GM19467 (cell line): ENCODE data around the gene TMEM127.
"Not testable (repeated sequence)": the region's sequence is repeated elsewhere in the genome, so short reads cannot be mapped to it uniquely, and the experiment has no call there.

ENCODE experiments used
- ATAC-seq: cut with Tn5 transposase; IDR thresholded peaks from one replicate; pipeline ENCODE4 v1.9.1; 2021; ENCODE audit warnings: mild to moderate bottlenecking, moderate library complexity; ENCODE audit not compliant: unreplicated experiment

Gene TMEM127, protein sequence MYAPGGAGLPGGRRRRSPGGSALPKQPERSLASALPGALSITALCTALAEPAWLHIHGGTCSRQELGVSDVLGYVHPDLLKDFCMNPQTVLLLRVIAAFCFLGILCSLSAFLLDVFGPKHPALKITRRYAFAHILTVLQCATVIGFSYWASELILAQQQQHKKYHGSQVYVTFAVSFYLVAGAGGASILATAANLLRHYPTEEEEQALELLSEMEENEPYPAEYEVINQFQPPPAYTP

DNA sequence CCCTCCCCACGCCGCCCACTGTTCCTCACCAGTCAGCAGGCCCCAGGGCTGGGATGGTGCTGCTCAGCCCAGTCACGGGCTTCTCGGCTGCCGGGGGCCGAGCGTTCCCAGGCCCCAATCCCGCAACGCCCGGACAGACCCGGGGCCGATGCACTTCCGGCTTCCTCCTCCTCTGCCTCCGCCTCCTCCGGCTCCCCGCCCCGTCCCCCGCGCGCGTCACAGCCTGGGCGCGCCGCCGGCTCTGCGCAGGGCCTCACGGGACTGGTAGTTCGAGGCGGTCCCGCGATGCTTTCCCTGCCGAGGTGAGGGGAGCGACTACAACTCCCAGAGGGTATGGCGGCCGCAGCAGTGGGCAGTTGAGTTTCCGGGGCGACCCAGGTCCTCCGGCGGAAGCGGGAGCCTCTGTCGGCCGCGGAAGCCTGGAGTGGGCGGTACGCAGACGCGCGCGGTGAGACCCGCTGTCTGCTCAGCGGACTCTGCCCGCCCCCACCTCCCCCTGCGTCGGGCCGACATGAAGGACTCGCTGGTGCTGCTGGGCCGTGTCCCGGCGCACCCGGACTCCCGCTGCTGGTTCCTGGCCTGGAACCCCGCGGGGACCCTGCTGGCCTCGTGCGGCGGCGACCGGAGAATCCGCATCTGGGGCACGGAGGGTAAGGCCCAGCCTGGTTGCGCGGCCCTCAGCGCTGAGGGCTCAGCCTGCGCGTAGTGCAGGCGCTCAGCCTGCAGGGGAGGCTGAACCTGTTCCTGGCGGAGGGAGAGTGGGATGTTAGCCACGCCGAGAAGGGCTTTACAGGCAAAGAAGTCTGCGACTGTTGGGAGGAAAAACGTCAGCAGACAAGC lies at the start of gene TMEM127, which contains the start of gene CIAO1:
Gene TMEM127, minus strand, starts transcription at position 158 of the 840 bp plus-strand sequence. CDS start 616 bp downstream, outside the sequence.
Gene CIAO1, plus strand, starts transcription at position 386 of the 840 bp plus-strand sequence. Its CDS starts 126 bp downstream, at position 512.
- ATAC-seq = peak; percentile 90

DNA sequence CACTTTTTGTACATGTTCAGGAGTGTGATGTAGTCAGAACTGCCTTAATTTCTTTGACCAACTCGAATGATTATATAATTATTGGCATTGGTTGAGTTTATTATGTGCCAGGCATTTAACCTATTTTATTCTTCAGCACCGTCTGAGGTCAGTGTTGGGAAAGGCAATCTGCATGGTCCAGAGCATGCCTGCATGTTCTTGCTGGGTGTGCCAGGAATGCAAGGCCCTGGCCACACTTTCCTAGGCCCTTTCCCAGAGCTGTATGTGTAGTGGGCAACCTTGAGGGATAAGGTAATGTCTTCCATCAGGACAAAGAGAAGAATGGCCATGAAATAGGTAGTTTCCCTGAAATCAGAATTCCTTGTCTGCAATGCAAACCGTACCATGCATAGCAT lies 49.2 kb upstream of the TMEM127 start:
- no peak for ATAC-seq

DNA sequence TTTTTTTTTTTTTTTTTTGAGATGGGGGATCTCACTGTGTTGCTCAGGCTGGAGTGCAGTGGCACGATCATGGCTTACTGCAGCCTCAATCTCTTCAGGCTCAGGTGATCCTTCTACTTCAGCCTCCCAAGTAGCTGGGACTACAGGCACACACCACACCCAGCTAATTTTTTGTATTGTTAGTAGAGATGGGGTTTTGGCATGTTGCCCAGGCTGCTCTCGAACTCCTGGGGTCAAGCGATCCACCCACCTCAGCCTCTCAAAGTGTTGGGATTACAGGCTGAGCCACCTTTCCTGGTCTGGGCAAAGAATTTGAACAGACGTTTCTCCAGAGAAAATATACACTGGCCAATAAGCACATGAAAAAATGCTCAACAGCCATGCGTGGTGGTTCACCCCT lies 42.5 kb upstream of the TMEM127 start:
- ATAC-seq = no peak

DNA sequence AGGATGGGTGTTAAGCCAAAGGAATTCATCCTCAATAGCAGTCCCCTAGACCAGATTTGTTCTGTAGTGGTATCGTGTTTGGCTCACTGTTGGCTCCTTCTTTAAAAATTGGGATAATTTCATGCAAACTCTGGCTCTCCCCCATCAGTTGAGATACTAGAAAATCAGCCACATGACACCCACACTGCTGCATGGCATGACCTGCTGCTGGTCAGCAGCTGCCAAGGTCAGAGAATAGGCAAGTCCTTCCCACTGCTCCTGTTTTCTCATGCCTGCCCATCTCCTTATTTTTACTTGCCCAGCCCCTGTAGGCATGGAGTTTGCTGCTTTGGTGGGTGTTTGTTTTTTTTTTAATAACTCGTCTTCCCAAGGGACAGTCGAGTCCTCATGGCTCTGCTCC lies 40.6 kb upstream of the TMEM127 start:
- ATAC-seq = no peak

DNA sequence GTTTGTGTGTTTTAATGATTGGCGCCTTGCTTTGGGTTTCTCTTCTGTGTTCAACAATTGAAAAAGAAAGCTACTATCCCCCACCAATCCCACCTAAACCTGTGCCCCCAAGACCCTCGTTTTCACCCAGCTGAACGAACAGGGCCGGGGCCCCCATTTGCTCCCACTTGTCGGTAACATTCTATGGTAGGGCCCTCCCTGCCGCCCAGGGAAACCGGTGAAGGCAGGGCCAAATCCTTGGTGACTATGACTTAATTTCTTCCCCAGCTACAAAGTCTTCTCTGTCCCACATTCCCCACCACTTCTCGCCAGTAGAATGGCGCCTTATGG lies 40.1 kb upstream of the TMEM127 start:
- ATAC-seq = no peak

DNA sequence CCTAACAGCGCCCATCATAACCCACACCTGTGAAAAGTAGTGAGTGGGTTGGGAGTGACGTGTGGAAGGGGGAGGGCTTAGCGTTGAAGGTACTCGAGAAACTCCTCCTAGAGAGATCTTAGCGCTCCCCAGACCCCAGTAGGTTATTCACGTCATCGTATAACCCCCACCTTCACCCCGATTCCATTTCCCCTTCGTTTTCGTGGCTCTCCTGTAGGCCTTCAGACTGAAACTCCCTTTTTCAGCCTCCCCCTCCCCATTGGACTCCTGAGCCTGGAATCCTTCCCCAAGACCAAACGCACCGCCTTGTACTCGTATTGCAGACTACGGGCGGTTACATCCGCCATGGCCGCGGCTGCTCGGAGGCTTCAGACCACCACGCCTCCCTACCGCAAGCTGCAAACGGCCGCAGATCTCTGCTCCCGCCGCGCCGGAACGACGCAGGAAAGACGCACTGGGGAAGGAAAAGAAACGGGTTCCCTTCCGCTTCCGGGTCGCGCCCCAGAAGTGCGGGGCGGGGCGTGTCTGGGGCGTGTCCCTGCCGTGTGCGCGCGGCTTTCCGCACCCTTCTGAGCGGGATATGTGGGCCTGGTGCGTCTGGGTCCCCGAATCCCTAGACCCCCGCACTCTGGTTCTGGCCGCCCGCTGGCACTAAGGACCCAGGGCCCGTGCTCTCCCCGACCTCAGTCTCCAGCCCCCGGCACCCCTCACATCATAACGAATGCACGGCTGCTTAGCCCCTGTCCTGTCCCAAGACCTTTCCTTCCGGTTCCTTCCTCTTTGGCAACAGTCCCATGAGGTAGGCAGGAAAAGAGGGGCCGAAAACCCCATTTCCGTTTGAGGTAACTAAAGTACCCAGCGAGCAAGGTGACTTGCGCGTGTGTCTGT lies 39.5 kb upstream of the TMEM127 start, which contains the start of gene SNRNP200:
Gene SNRNP200, minus strand, starts transcription at position 456 of the 888 bp plus-strand sequence. Its CDS starts 109 bp downstream, at position 347.
- ATAC-seq = peak; percentile 82

DNA sequence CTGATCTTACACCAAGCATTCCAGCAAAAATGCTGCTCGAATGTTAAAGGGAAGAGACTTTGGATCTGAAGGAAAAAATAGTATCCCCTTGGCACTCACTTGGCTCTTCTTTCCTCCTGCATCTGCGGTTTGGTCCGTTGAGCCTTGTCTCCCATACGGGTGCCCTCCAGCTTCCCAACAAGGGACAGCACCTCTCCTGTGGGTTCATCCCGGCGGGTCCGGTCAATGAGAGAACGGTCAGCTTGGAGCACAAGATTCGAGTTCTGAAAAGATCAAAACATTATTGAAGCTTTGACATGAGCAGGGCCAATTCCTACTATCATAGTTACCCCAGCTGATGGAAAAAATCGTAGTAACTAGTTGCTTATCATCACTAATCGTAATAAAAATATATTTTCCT lies 38.8 kb upstream of the TMEM127 start:
- ATAC-seq = no peak

DNA sequence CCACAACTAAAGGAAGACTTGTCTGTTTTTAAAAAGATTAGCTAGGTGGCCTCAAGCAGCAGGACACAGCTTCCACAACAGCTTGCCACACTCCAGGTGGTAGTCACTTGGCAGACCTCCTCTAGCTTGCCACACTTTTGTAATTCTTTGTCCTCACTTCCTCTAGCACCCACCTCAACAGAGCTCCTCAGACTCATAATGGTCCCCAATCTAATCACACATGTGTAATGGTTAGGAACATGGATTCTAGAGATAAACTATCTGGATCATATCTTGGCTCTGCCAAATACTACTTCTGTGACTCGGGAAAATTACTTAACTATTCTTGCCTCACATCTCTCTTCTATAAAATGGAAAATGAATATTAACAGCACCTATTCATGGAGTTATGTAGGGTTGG lies 36.1 kb upstream of the TMEM127 start:
- ATAC-seq = no peak

DNA sequence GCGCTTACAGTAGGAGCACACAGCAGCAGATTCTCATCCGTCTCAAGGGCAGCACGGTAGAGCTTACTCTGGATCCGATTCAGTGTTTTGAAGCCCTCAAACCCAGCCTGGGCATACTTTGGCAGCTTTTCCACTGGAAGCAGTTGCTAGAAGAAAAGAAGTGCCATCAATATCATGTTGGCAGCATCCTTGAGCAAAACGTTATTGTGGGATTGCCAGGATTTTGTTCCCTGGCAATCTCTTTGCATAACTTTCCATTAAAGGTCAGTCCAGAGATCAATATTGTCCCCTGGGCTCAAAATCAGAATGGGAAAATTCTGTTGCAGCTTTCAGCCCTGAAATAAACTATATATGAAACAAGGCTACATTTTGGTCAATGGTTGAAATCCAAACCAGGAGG lies 31.1 kb upstream of the TMEM127 start:
- no peak for ATAC-seq

DNA sequence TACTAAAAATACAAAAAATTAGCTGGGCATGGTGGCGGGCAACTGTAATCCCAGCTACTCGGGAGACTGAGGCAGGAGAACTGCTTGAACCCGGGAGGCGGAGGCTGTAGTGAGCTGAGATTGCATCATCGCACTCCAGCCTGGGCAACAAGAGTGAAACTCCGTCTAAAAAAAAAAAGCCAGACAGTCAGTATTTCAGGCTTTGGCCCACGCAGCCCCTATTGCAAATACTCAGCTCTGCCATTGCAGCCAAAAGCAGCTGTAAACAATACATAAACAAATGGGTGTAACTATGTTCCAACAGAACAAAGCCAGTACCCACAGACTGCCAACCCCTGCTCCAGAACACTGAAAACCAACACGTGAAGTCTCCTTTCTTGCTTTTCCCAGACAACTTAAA lies 28.5 kb upstream of the TMEM127 start:
- not testable (repeated sequence) for ATAC-seq

DNA sequence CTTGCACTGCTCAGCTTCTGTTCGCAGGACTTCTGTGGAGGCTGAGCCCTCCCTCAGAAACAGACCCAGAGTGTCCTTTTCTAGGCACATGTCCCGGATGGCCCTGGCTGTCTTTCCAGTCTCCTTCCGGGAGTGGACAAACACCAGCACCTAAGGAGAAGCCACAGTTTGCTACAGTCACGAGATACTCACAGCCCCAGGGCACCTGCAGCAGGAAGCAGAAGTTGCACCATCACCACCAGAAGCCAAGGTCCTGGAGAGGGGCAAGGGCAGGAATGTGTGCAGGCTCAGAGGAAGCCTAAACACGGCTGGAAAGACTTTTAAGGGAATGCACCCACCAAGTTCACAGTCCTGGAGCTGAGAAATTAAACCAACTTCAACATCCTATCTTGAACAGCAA lies 26.0 kb upstream of the TMEM127 start:
- no peak for ATAC-seq

DNA sequence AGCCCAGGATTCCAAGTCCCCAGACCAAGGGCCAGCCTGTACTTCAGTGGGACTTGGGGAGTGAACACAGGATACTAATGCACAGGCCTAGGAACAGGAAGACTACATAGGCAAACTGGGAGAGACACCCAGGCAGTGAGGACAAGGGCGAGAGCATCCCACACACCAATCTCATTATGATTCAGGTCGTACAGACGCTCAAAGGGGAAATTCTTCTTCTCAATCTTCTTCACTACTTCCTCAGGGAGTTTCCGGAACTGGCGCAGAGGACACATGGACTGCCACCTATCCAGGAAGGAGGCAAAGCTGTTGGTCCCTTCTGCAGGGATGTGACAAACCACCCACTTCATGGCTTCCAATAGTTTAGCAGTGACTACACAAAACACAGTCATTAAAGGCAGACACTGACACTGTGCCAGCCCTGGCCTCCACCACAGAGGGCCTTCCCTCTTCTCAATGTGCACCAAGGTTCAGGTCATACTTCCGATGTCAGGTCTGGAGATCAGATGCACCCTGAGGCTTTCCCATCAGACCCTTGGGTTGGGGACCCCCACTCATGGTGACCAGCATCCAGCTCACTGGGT lies 21.6 kb upstream of the TMEM127 start:
- ATAC-seq = no peak

DNA sequence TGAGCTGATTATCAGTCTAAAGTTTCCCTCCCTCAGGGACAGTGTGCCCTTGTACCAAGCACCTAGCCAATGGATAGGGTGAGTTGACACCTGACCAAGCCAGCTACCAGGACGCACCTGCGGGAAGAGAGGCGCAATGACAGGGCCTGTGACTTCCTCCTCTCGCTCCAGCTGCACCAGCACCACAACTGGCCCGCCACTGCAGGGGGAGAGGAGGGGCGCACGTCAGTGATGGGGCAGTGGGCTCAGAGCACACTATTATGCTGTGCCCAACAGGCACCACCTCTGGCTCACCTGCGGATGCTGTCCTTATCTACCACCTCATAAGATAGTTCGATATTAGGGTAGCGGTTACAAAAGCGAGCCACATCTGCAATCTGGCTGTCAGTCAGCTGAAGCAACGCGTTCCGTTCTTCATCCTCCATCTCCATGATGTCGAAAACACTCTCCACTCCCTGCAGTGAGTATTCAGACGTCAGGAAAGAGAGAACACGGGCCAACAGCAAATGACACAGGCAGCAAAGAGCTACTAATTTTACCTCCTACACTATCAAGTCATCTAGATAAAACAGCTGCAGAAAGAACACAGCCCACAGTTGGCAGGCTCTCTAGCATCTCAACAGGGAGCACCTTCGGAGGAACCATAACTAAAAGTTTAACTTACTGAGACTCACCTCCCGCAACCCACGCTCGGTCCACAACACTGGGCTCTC lies 11.1 kb upstream of the TMEM127 start:
- no peak for ATAC-seq

DNA sequence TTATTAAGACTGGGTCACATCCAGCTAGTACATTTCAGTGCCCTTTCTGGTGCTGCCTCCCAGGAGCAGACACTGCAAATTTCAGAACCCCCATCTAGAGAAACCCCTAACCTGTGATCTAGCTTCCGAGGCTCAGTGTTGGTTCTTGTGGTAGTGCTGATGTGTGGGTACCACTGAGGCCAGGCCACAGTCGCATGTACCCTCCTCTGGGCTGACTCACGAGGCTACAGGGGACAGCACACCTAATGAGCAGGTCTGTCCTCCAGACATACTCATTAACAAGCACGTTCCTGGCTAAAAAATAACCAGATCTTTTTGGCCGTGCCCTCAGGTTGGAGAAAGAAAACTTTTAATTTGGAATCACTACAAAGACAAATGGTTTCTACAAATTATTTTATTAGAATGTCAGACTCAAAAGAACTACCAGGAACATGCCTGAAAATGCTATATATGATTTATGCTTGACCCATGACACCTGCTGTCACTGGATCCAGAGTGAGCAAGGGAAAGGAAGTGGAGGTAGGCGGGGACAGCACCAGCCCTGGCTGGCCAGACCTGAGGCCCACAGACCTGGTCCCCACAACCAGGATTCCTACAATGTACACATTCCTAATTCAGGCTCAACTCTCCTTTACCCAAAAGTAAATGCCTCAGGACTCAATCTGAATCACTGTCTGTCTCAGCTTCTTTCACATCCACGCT lies 8.7 kb upstream of the TMEM127 start:
- no peak for ATAC-seq

DNA sequence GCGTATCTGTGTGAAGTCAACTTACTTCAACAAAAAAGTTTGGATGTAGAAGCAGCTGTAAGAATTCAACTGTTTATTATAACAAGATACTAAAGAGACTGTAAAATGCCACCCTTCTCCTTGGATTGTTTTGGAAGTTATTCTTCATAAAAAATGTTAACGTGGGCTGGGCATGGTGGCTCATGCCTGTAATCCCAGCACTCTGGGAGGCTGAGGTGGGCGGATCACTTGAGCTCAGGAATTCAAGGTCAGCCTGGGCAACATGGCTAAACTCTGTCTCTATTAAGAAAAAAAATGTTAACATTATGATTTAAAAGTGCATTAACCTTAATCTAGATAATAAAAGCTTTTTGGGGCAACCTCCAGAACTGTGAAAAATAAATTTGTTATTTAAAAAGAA lies 8.0 kb upstream of the TMEM127 start:
- no peak for ATAC-seq

DNA sequence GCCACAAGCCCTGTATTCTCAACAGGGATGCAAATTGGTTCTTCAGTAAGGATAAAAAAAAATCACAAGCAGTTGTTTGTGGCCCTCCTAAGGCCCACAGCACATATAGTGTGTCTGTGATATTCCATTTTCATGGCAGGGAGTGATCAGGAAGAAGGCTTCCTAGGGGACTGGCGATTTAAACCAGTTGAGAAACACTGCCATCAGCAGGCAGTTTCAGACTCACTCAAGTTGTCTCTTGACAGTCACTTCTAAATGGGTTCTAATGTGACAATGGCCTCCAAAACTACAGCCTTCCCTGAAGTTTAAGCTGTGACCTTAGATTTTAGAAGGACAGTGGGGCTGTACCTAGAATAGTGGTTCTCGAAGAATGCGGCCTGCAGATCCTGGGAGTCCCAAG lies 6.2 kb upstream of the TMEM127 start:
- ATAC-seq = no peak

DNA sequence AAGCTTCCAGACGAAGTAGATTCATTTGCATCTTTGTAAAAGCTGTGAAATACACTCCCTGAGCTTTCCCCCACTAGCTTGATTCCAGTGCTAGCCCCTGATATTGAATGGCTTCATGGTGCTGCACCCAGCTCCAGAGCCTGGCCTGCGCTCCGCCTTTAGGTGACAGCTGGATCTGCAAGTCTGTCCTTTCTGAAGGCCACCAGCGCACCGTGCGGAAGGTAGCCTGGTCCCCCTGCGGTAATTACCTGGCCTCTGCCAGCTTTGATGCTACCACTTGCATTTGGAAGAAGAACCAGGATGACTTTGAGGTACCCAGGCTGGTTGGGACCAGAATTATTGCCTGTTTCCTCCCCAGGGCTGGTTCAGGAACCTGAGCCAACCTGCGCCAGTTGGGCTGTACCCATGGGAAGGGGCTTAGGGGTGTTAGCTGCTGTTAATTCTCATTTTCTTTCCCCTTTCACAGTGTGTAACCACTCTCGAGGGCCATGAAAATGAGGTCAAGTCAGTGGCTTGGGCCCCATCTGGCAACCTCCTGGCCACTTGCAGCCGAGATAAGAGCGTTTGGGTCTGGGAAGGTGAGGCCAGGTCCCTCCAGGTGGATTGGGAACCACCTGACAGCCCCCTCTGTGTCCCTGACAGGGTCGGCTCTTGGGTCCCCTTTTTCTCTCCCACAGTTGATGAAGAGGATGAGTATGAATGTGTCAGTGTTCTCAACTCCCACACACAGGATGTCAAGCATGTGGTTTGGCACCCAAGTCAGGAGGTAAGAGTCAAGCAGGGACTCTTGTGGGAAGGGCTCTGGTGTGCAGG lies 1.6 kb upstream of the TMEM127 start:
- ATAC-seq = no peak

DNA sequence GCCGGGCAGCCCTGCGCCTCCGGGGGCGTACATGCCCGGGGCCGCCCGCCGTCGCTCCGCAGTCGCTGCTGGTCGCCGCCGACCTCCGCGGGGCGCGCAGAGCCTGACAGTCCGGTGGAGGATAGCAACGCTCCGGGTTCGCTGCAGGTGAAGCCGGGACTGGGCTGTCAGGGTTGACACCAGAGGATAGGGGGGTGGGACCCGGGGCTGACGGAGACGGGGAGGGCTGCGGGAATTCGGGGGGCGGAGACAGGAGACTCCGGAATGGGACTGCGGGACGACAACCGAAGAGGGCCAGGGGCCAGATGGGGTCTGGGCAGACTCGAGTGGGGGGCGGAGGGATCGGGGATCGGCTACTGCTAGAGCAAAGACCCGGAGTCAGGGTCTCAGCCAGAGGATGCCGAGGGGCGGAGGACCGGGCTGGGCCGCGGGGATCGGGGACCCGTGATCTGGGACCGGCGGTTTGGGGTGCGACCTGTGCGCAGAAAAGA lies 403 bp downstream of the TMEM127 start:
- ATAC-seq = peak; percentile 14
